K562 (cell line): ENCODE results near the gene COMP. TPM values are rescaled to one million over a fixed set of nuclear protein-coding genes. Genes with fewer than 3 reads are reported as not detected.

Experiments
- BCOR ChIP-seq: fragments of 450-650 bp; IDR thresholded peaks from 2 replicates; pipeline ENCODE4 v1.6.1; 2016
- CHD2 ChIP-seq: IDR thresholded peaks from 2 replicates; pipeline ENCODE4 v1.6.1; 2011; ENCODE audit warnings: low read depth, low read length
- ETV5 ChIP-seq: sonication (generic); formaldehyde crosslinking; IDR thresholded peaks from 2 replicates; pipeline ENCODE4 v1.4.0; 2020; ENCODE audit warnings: low read depth, mild to moderate bottlenecking, missing genetic modification reagents
- EZH2 ChIP-seq: IDR thresholded peaks from 2 replicates; pipeline ENCODE4 v1.6.1; 2012; ENCODE audit warnings: low read depth, mild to moderate bottlenecking, inconsistent platforms, low read length, borderline replicate concordance
- FOXP1 ChIP-seq: sonication (generic); formaldehyde crosslinking; IDR thresholded peaks from 2 replicates; pipeline ENCODE4 v1.8.0; 2022; ENCODE audit warnings: mild to moderate bottlenecking, missing genetic modification reagents
- KDM1A ChIP-seq, 2 experiments: fragments of 450-650 bp; IDR thresholded peaks; 2 replicates each; pipeline ENCODE4 v1.6.1; 2016; ENCODE audit warnings: mild to moderate bottlenecking in 2 of 2
- MYC ChIP-seq, 2 experiments: fragments of 250-450 bp in 1 of 2; sonication (Bioruptor Pico) in 1 of 2; IDR thresholded peaks; 2 replicates each; pipeline versions ENCODE4 v1.5.1 to v1.6.1; 2012 to 2021; ENCODE audit warnings: low read depth in 2 of 2, borderline replicate concordance in 1 of 2, improper control_type of control experiment in 1 of 2, low read length in 1 of 2, mild to moderate bottlenecking in 1 of 2, moderate library complexity in 1 of 2
- NCOA4 ChIP-seq: fragments of 450-650 bp; IDR thresholded peaks from 2 replicates; pipeline ENCODE4 v1.6.1; 2018; ENCODE audit warnings: mild to moderate bottlenecking; ENCODE audit not compliant: partially characterized antibody
- NRF1 ChIP-seq, 2 experiments: fragments of 450-650 bp; IDR thresholded peaks in 1 of 2; conservative IDR thresholded peaks in 1 of 2; 2 replicates each; pipeline ENCODE4 v1.6.1; 2014; ENCODE audit warnings: mild to moderate bottlenecking in 2 of 2
- RBM14 ChIP-seq: fragments of 200-400 bp; formaldehyde crosslinking; IDR thresholded peaks from 2 replicates; pipeline ENCODE4 v1.6.1; 2018; ENCODE audit warnings: low read depth, mild to moderate bottlenecking, low read length, moderate library complexity, borderline replicate concordance; ENCODE audit not compliant: insufficient read depth
- STAT5B ChIP-seq: fragments of 250-450 bp; sonication (Bioruptor Pico); IDR thresholded peaks from 2 replicates; pipeline ENCODE4 v1.8.0; 2021; ENCODE audit warnings: mild to moderate bottlenecking, inconsistent platforms
- ZBTB8A ChIP-seq: fragments of 450-650 bp; IDR thresholded peaks from 2 replicates; pipeline ENCODE4 v1.6.1; 2018; ENCODE audit warnings: mild to moderate bottlenecking, moderate library complexity; ENCODE audit not compliant: partially characterized antibody
- ZKSCAN3 ChIP-seq: fragments of 250-450 bp; sonication (Bioruptor Pico); IDR thresholded peaks from 2 replicates; pipeline ENCODE4 v1.4.0; 2020
- ZNF24 ChIP-seq: fragments of 450-650 bp; IDR thresholded peaks from 2 replicates; pipeline ENCODE4 v1.6.1; 2016
- ZNF444 ChIP-seq: fragments of 250-450 bp; sonication (Bioruptor Pico); IDR thresholded peaks from 2 replicates; pipeline ENCODE4 v1.4.0; 2020; ENCODE audit warnings: mild to moderate bottlenecking, moderate library complexity
- polyA plus RNA-seq, 8 experiments: library from polyadenylated mRNA; depleted of rRNA in 4 of 8; stranded (reverse) in 5 of 8; unstranded in 3 of 8; fragments of >200 nt; fragmentation: Nextera tagmentation in 2 of 8; fragmentation: Illumina TruSeq in 1 of 8; extraction: Ambion mirVana in 2 of 8; extraction: Trizol in 1 of 8; gene quantifications; 2 replicates each; pipeline versions ENCODE4 v1.2.1 to v1.2.3, GENCODE V29; 2011 to 2014; ENCODE audit warnings: inconsistent platforms in 1 of 8, missing spikeins in 1 of 8
- total RNA-seq, 7 experiments: library from RNA; depleted of rRNA in 6 of 7; stranded (reverse); fragments of >200 nt in 6 of 7; fragmentation: Illumina TruSeq in 2 of 7; extraction: Trizol in 2 of 7; gene quantifications; 2 replicates each; pipeline versions ENCODE4 v1.2.1 to v1.2.3, GENCODE V29; 2011 to 2021; ENCODE audit warnings: low replicate concordance in 1 of 7
- TF ChIP-seq, protein P1 (sequence below): fragments of 250-450 bp; sonication (Bioruptor Pico); IDR thresholded peaks from 2 replicates; pipeline ENCODE4 v1.8.0; 2022; ENCODE audit warnings: moderate library complexity, mild to moderate bottlenecking, inconsistent platforms
- TF ChIP-seq, protein P2 (sequence below): sonication (generic); formaldehyde crosslinking; IDR thresholded peaks from 2 replicates; pipeline ENCODE4 v1.8.0; 2022; ENCODE audit warnings: missing genetic modification reagents, mild to moderate bottlenecking, borderline replicate concordance
- TF ChIP-seq, protein P3 (sequence below): fragments of 450-650 bp; IDR thresholded peaks from one replicate; pipeline ENCODE4 v1.6.1; 2018; ENCODE audit warnings: mild to moderate bottlenecking, moderate library complexity; ENCODE audit not compliant: partially characterized antibody
- TF ChIP-seq, protein P4 (sequence below): fragments of 450-650 bp; formaldehyde crosslinking; IDR thresholded peaks from 2 replicates; pipeline ENCODE4 v1.4.0; 2020; ENCODE audit warnings: mild to moderate bottlenecking, moderate library complexity

COMP gene
- total and polyA plus RNA-seq, 9 of the 15 experiments (the other 6 are each of a cell fraction or from before 2014, with no cell fraction given) = 0.07 TPM; not detected in 8

DNA sequence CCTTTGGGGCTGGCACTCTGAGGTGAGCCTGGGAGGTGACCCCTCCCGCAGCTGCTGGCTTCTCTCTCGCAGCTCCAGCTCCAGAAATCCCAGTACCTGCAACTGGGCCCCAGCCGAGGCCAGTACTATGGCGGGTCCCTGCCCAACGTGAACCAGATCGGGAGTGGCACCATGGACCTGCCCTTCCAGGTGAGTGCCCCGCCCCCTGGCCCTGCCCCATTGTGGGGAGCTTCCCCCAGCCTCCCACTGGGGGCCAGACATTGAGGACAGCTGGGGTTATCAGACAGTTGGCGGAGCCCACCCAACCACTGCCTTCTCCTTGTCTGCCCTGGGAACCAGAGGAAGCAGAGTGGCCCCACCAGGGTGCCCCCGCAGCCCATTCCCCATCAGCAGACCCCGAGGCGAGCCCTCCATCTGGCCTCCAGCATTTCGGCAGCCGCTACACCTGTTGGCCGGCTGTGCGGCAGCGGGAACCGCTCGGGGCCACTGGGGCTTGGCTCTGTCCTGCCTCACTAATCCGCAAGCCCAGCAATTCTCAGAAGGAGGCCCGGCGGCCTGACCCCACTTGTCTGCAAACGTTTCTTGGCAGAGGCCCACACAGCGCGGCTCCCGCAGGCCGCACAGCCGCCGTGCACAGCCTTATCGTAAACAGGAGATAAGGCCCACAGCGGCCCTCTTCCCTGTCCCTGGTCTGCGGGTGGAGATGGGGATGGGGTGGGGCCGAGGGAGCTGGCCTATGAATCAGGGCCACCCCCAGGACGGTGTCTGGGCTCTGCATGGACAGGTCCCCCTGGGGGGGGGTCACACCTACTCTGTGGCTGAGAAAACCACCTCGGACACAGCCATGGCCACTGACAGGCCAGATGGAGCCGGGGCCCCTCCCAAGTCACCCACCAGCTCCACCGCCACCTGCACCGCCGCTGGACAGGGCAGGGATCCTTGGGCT, 48.0 kb downstream of the COMP start (continued):
- TF ChIP-seq MYC (IDR thresholded peaks at IDR 0.05; ENCODE audit: low read depth, low read length) (peak; percentile 60; the same call in 1 of the 2 replicates), MYC (CRISPR knock-in tag; IDR thresholded peaks at IDR 0.05; ENCODE audit: borderline replicate concordance, low read depth) (no peak), NCOA4 (no peak), CHD2 (no peak), FOXP1 (no peak), ETV5 (CRISPR knock-in tag) (peak; percentile 57; the same call in 1 of the 2 replicates), EZH2 (no peak), ZNF24 (0 out of 2 replicates have a peak, but pooled peaks have one; percentile 37), ZKSCAN3 (CRISPR knock-in tag) (no peak), KDM1A (IDR thresholded peaks at IDR 0.05) (peak; percentile 92 to 96), STAT5B (CRISPR knock-in tag) (no peak), NRF1 (conservative IDR thresholded peaks at IDR 0.05 in 1 of 2, IDR thresholded peaks at IDR 0.05 in 1 of 2) (peak; percentile 60 to 71; a peak in 3 of 4 replicates), BCOR (peak; percentile 87), ZNF444 (no peak), RBM14 (no peak), ZBTB8A (no peak)
- TF ChIP-seq, protein P1, sequence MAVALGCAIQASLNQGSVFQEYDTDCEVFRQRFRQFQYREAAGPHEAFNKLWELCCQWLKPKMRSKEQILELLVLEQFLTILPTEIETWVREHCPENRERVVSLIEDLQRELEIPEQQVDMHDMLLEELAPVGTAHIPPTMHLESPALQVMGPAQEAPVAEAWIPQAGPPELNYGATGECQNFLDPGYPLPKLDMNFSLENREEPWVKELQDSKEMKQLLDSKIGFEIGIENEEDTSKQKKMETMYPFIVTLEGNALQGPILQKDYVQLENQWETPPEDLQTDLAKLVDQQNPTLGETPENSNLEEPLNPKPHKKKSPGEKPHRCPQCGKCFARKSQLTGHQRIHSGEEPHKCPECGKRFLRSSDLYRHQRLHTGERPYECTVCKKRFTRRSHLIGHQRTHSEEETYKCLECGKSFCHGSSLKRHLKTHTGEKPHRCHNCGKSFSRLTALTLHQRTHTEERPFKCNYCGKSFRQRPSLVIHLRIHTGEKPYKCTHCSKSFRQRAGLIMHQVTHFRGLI (CRISPR knock-in tag) = no peak
- TF ChIP-seq, protein P2, sequence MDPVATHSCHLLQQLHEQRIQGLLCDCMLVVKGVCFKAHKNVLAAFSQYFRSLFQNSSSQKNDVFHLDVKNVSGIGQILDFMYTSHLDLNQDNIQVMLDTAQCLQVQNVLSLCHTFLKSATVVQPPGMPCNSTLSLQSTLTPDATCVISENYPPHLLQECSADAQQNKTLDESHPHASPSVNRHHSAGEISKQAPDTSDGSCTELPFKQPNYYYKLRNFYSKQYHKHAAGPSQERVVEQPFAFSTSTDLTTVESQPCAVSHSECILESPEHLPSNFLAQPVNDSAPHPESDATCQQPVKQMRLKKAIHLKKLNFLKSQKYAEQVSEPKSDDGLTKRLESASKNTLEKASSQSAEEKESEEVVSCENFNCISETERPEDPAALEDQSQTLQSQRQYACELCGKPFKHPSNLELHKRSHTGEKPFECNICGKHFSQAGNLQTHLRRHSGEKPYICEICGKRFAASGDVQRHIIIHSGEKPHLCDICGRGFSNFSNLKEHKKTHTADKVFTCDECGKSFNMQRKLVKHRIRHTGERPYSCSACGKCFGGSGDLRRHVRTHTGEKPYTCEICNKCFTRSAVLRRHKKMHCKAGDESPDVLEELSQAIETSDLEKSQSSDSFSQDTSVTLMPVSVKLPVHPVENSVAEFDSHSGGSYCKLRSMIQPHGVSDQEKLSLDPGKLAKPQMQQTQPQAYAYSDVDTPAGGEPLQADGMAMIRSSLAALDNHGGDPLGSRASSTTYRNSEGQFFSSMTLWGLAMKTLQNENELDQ (CRISPR knock-in tag) = no peak
- TF ChIP-seq, protein P3, sequence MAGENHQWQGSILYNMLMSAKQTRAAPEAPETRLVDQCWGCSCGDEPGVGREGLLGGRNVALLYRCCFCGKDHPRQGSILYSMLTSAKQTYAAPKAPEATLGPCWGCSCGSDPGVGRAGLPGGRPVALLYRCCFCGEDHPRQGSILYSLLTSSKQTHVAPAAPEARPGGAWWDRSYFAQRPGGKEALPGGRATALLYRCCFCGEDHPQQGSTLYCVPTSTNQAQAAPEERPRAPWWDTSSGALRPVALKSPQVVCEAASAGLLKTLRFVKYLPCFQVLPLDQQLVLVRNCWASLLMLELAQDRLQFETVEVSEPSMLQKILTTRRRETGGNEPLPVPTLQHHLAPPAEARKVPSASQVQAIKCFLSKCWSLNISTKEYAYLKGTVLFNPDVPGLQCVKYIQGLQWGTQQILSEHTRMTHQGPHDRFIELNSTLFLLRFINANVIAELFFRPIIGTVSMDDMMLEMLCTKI = no peak
- TF ChIP-seq, protein P4, sequence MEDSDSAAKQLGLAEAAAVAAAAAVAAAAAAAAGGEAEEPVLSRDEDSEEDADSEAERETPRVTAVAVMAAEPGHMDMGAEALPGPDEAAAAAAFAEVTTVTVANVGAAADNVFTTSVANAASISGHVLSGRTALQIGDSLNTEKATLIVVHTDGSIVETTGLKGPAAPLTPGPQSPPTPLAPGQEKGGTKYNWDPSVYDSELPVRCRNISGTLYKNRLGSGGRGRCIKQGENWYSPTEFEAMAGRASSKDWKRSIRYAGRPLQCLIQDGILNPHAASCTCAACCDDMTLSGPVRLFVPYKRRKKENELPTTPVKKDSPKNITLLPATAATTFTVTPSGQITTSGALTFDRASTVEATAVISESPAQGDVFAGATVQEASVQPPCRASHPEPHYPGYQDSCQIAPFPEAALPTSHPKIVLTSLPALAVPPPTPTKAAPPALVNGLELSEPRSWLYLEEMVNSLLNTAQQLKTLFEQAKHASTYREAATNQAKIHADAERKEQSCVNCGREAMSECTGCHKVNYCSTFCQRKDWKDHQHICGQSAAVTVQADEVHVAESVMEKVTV = no peak
